ENCODE measurements around the gene CYP24A1.

The CYP24A1 gene

DNA sequence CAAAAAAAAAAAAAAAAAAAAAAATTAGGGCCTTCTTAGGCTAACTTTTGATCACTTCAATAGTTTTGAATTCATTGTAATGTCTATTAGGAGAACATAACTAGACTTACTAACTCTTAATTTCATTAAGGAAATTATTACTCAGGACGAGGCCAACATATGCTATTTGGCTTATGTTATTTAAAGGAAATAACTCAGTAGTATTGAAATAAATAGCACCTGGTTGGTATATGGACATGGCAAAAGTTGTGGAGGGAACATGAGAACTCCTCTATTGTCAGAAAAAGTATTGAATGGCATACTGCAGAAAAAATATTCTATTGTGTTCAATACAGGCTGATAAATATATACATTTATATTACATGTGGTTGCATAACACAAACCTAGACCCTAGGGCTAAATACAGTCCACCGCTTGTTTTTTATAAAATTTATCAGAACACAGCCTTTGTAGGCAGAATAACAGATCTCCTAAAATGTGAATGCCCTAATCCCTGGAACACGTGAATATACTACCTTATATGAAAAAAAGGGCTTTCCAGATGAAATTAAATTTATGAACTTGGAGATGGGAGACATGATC lies 18.0 kb downstream of the CYP24A1 start:
- DNase-seq = no peak

DNA sequence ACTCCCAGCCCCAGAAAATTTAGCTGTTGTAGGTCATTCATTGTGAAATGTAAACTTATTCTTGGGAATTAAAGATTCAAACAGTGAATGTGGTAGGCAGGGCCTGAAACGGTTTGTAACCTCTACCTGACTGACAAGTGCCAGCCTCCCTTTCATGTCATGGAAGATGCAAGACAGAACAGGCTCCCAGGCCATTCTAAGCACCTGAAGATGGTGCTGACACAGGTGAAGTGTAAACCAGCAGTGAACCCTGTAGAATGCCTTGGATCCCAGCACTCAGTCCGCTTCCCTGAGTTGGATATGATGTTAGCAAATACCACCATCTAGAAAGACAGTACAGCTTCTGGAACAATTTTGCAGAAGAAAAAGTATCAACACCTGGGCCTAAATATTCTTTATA lies 19.3 kb downstream of the CYP24A1 start:
- no peak for DNase-seq

DNA sequence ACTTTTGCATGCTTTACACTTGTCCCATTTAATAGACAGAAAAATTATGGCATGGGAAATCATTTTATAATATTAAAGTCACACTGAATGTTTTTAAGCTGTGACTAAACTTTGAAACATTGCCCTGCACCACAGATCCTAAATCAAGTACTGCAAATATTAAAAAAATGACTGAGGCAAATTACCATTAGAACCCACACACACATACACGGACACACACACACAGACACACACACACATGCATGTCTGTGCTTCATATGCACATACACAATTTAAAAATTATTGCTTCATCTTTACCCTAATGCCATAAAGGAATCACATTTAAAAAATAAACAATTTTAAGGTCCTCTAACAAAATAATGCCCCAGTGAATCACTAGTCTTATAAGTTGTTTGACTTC lies 19.9 kb downstream of the CYP24A1 start:
- no peak for DNase-seq

DNA sequence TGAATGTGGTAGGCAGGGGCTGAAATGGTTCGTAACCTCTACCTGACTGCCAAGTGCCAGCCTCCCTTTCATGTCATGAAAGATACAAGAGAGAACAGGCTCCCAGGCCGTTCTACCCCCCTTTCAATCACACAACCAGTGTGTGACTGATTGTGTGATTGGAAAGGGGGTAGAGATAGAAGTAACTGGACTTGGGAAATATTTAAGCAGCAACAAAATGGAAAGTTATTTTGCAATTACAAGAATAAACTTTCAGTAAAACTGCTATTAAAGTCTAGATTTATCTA lies 20.8 kb downstream of the CYP24A1 start:
- no peak for DNase-seq

DNA sequence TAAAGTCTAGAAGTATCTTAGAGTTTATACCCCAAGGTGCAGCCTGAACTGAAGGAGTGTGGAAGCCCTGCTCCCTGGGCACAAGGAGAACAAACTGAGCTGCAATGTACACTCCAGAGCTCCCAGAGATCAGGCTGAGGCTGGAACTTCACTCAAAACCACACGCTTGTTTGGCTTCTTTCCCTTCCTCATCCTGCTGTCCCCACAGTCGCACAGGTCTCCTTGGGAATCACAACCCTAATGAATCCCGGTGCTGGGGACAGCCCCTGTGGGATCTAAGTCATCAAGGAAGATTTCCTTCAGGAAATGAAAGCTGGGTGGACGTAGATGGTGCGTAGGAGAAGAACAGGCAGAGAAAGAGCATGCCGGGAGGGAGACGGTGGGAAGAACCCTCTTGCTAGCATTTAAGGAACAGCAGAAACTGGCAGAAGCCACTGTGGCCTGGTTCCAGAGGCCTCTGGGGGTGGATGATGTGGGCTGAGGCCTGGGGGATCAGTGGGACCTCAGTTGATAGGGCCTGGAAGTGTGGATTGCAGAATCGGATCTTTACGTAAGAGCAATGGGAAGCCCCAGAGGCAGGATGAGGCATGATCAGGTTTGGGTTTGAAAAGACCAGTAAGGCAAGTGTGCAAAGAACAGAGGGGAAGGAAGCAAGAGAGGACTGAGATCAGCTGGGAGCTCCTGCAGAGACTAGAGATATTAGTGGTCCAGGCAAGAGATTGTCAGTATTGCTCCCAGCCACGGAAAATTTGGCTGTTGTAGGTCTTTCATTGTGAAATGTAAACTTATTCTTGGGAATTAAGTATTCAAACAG lies 21.4 kb downstream of the CYP24A1 start:
- no peak for DNase-seq

DNA sequence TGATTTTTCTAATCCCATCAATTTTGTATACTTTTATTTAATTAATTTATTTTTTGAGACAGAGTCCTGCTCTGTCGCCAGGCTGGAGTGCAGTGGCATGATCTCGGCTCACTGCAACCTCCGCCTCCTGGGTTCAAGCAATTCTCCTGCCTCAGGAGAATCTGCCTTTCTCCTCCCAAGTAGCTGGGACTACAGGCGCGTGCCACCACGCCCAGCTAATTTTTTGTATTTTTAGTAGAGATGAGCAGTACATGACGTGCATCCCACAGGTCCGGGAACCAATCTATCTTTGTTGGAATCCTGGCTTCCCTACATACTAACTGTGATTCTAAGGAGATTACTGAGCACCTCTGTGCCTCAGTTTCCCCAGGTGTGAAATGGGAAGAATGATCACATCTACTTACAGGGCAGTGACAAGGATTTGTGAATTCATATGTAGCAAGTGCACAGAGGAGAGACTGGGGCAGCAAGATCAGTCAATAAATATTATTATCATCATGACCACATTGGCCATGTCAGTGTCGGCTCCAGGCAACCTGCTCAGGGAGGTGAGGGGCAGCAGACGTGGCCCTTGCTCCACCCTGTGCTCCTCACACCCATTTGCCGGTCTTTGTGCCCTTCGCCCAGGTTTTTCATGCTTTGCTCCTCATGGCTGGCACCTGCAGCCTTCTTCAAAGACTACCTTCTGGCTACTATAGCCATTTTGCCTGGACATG lies 22.1 kb downstream of the CYP24A1 start:
- DNase-seq = no peak

DNA sequence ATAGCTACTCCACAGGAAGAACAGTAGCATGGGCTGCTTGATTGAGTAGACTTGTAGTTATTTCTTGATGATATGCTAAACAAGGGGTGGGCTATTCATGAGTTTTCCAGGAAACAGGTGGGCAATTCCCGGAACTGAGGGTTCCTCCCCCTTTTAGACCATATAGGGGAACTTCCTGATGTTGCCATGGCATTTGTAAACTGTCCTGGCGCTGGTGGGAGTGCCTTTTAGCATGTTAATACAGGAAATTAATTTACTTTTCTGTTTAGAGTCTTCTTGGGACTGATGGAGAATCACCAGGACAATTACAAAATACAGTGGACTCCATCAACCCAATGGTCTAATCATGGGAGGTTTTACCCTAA lies 22.7 kb downstream of the CYP24A1 start:
- no peak for DNase-seq

DNA sequence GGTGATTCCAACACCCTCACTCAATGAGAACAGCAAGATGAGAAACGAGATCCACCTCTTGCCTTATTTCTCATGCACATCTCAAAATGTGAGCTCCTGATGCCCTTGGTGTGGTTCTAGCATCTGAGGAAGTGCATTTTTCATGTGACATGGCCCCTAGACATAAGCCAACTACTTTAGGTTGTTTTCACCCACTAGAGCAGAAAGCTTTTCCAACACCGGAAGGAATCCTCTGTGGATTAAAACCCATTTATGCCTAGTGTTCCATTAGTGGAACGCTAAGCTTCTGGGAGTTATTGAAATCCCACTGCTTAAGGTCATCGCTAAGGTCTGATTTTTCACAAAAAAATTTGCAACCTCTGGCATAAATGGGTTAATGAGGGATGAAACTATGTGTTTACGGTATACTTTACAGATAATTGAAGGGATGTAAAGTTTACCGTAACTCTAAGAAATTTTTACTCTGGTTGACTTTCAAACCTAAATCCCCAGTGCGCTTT lies 24.0 kb downstream of the CYP24A1 start:
- DNase-seq = no peak

DNA sequence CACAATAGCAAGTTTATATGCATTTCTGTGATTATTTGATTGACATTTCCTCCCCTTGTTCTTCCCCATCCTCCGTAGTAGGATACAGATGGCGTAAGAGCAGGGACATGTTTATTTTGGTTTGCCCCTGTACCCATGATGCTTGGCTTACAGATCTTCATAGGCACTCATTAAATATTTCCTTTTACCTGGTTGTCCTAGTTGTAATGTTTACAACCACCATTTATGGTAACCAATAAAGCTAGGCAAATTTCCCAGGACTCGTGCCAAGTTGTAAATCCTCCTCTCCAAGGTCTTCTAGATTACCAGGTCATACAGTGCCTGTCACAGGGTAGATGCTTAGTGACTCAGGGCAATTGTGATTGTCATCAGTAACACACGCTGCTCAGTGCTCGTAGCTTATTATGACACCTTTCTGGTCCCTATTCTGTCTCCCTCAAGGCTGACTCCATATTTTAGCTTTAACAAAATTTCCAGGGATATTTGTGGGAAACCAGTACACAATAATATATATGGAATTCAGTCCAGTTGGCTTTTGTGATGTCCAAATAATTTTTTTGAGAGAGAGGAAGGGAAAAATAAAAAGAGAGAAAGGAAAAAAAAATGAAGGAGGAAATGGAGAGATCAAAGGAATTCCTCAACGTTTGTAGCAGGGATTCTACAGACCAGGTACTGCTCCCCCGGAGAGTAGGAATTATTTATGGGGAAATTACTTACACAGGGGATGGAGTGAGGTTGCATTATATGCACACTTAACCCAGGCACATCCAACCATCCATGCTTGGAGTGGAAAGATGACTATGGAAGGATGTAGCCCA lies 24.6 kb downstream of the CYP24A1 start:
- DNase-seq = no peak

DNA sequence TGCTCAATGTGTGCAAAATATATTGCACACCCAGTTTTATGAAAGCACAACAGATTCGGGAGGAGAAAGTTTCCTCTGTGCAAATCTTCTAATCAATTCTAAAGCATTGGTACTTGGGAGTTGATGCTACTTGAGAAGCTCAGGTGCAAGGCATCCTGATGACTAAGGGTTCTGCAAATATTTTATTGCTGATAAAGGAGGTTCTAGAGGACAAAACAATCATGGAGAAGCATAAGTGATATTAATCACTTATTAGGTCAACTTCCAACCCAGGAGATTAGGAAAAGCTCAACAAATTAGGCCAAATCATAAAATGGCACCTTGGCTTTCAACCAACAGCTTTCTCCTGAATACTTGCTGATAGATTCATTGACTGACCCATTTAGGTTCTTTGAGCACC lies 27.1 kb downstream of the CYP24A1 start:
- no peak for DNase-seq

DNA sequence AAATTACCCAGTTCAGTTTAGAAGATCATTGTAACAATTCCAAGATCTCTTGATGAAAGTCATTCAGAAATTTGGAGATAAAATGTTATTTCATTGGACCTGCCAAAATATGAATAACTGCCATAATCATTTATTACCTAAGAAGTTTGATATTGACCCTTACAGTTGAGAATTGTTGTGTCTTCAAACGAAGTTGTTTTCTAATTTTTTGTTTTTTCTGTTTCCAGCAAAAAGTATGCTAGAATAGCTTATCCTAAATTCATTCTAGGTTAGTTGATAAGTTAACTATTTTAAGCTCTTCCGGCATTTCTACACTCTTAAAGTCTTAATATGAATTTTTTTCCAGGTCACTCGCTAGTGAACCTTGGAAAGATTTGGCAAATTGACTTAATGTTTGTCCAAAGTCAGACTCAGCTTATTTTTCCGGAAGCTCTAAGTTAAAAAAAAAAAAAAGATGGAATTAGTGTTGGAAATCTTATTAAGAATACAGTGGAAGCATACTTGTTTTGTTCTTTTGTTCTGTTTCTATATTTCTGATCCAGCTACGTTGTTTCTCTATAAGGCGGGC lies 28.9 kb downstream of the CYP24A1 start:
- DNase-seq = no peak

DNA sequence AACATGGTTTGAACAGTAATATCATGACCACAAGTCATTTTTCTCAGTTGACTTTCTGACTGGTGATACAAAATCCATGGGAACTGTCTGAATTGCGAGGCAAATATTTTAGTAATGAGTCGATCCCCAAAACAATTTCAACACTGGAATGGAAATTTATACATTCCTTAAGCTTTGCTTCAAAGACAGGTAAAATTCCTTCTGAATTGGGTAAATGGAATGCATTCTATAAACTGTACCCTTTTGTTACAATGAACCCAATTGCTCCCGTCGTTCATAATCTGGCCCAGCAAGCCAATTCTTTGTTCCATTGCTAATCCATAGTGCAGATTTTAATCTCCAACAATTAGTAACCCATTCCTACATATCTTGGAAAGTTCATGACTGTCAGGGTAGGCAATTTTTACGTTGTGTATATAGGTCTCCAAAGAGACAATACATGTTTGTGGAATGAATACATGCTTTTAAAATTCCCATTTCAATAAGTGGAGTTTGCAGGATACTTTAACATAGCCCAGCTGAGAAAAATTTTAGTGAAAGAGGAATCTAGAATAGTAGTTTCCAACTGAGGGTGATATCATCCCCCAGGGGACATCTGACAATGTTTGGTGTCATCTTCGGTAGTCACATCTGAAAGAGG lies 32.7 kb downstream of the CYP24A1 start:
- no peak for DNase-seq

DNA sequence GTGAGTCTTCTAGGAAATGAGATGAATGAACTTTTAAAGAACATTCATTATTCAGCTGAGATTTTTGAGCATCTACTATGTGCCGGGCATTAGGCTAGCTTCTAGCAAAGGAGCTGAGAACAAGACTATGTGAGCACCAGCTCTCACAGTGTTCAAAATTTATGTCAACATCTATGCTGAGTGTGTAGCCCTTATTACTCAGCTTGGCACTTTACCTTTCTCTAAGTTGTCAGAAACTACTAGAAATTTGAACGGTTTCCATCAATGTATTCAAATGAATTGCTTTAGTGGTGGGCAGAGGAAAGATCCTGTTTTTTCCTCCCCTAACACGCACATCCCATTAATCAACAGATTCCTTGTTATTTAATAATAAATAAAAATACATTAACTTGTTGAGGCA lies 33.3 kb downstream of the CYP24A1 start:
- no peak for DNase-seq

DNA sequence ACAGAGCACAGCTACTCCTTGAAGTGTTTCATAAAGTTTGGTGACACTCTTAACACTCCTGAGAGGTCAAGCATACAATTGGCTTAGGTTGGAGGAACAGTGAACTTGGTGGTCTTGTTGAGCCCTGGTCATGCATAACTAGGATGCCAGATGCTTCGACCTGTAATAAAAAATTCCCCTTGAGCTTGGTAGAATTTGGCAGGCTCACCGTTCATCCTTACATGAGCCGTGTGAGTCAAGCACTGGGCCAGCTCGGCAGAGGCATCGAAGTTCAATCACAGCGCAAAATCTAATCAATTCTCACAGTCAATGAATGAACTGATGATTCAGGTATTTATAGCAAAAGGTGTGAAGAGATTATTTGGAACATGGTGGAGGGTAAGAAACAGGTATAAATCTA lies 33.7 kb downstream of the CYP24A1 start:
- DNase-seq = no peak

DNA sequence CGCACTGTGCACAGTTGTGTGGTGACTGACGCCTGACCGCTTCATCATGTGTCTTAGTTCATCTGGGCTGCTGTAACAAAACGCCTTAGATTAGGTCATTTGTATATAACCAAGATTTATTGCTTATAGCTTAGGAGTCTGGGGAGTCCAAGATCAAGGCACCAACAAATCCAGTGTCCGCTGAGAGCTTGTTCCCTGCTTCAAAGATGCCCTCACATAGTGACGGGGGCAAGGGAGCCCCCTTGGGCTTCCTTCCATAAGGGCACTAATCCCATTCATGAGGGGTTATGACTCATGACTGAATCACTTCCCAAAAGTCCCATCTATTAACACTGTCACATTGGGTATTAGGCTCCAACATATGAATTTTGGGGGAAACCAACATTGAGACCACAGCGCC lies 34.6 kb downstream of the CYP24A1 start:
- DNase-seq = no peak

DNA sequence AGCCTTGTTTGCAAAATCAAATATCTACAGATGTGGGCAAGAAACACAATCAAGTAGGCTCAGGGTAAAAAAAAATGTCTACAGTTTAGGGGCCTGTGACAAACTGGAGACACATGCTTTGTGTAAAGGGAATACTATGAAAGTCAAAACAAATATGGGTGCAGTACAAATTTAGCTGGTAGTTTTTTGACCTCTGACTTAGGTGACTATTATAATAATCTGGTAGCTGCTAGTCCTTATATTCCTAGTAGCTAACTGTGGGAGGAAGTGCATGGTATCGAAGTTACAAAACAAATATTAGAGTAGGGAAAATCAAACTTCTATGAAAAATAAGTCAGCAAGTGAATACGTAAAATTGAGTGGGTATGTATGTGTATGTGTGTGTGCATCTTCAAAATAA lies 35.4 kb downstream of the CYP24A1 start:
- no peak for DNase-seq

DNA sequence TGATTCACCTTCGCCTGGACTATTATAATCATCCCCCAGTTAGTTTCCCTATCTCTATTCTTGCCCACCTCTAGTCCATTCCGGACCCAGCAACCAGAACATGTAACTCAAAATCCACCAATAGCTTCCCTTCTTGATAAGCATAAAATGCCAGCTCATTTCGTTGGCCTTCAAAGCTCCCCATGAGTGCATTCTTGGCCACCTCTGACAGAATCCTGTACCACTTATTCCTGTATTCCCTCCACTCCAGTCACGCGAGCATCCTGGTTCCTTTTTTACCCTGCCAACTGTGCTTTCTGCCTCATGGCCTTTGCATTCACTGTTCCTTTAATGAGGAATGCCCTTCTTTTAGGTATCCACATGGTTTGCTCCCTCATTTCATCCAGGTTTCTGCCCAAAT lies 36.7 kb downstream of the CYP24A1 start:
- no peak for DNase-seq

DNA sequence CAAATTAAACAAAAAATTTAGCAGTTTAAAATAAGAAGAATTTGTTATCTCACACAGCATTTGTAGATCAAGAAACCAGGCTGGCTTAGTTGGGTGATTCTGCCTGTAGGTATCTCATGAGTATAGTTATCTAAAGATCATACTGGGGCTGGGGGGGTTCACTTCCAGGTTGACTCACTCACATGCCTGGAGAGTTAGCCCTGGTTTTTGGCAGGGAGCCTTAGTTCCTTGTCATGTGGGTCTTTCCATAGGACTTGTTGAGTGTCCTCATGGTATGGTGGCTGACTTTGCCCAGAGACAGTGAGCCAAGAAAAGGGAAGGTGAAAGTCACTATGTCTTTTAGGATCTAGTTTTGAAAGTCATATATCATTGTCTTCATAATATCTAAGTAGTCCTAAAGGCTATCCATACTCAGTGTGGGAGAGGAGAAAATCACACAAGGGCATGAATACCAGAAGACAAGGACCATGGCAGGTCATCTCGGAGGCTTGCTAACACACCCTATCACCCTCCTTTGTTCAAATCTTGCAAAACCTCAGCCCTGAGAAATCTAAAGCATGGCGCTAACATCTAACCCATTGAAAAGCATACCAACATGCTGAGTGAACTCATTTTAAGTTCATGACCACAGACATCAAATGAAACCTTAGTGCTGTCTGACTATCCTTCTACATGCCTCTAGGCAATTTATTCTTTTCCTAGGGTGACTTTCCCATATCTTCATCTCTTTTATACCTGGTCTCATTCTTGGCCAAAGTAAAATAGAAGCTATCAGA lies 39.2 kb downstream of the CYP24A1 start:
- DNase-seq = no peak

DNA sequence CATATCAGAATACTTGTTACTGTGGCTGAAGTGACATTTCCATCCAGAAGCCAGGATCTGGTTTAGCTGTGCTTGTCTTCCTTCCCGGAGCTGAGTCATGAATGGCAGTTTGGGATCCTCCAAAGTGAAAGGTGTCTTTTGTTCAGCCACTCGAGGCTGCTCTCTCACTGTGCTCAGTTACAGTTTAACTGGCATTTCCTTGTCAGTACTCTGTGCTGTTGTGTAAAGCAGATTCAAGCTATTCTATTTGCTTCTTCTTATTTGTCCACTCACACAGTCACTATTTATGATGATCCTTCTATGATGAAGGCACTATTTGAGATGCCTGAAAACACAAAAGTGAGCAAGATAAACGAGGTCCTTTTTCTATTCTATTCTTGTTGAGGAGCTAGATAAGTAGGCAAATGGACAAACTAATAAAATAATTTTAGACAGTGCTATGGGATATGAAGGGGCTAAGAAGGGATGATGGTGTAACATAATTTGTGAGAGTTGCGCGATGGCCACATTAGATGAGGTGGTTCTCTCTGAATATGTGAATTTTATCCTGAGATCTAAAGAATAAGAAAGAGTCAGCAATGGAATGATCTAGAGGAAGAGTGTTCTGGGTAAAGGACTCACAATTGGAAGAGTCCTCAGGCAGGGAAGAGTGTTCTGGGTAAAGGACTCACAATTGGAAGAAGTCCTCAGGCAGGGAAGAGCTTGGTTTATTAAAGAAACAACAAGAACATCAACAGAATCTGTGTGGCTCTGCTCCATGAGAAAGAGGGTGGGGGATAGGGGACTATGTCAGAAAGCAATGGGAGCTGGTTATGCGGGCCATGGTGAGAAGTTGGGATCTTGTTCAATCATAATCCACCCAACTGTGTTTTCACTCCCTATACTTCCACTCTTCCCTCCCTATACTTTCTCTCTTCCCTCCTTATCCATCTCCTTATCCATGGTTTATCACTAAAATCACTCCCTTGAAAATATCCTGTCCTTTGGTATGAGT lies 40.1 kb downstream of the CYP24A1 start:
- DNase-seq = no peak
